Gastrocnemius medialis (tissue), 4 donors: ENCODE data around the gene GTF3C6. TPM values are rescaled to one million over a fixed set of nuclear protein-coding genes. Genes with fewer than 3 reads are reported as not detected.
"Not testable (repeated sequence)": the region's sequence is repeated elsewhere in the genome, so short reads cannot be mapped to it uniquely, and the experiment has no call there.

Experiments
- ATAC-seq, 2 donors: fragments of 150-250 bp; one replicate each; pipeline ENCODE4 v1.9.1; 2016
- DNase-seq, 2 donors: peaks; one replicate each; pipeline ENCODE4 v3.0.0-alpha.2; 2019
- H3K27ac ChIP-seq, 4 donors: fragments of 200-600 bp; sonication (generic); 1 replicate in 1 of 4; 2 replicates in 3 of 4; pipeline ENCODE4 v1.5.1; 2016 to 2018; ENCODE audit warnings: mild to moderate bottlenecking in 2 of 4, moderate library complexity in 1 of 4
- H3K27me3 ChIP-seq, 3 donors: fragments of 200-600 bp; sonication (generic) in 2 of 3; 1 replicate in 1 of 3; 2 replicates in 2 of 3; pipeline versions ENCODE4 v1.5.1 to v1.6.0; 2016 to 2019; ENCODE audit warnings: mild to moderate bottlenecking in 1 of 3, moderate library complexity in 1 of 3
- H3K36me3 ChIP-seq, 2 donors: fragments of 200-600 bp; sonication (generic) in 1 of 2; one replicate each; pipeline ENCODE4 v1.5.1; 2017 to 2018
- H3K4me1 ChIP-seq, 2 donors: fragments of 200-600 bp; sonication (generic) in 1 of 2; one replicate each; pipeline ENCODE4 v1.5.1; 2016 to 2017; ENCODE audit warnings: mild to moderate bottlenecking in 2 of 2
- H3K4me3 ChIP-seq, 4 donors: fragments of 200-600 bp; sonication (generic) in 3 of 4; 1 replicate in 1 of 4; 2 replicates in 3 of 4; pipeline ENCODE4 v1.5.1; 2016 to 2019; ENCODE audit warnings: mild to moderate bottlenecking in 2 of 4
- H3K9me3 ChIP-seq, 3 donors: fragments of 200-600 bp; sonication (generic) in 2 of 3; 1 replicate in 1 of 3; 2 replicates in 2 of 3; pipeline ENCODE4 v1.5.1; 2016 to 2019
- POLR2A ChIP-seq, 2 donors: fragments of 450-650 bp; IDR thresholded peaks; one replicate each; pipeline ENCODE4 v1.6.1; 2017; ENCODE audit warnings: antibody characterized with exemption in 2 of 2, mild to moderate bottlenecking in 2 of 2, moderate library complexity in 2 of 2
- in situ Hi-C, 4 donors: fragments of 200-750 bp; cut with MboI; loops; one replicate each; pipeline versions ENCODE4 v1.15.0 to v1.8.0; 2017; ENCODE audit warnings: low sequenced_read_pairs in 4 of 4
- intact Hi-C: fragments of 100-400 bp; cut with DNase I; formaldehyde crosslinking; loops from one replicate; pipeline ENCODE4 v1.15.1; 2023; ENCODE audit warnings: low total_unique reads
- total RNA-seq, 4 donors: library from RNA; depleted of rRNA; stranded (reverse); fragments of >200 nt; gene quantifications; one replicate each; pipeline versions ENCODE4 v1.1.0 to v1.2.3, GENCODE V29; 2016
- TF ChIP-seq, protein P1 (sequence below), 5 experiments: fragments of 450-650 bp in 3 of 5; fragments of 200-600 bp in 2 of 5; sonication (generic) in 2 of 5; IDR thresholded peaks in 4 of 5; conservative IDR thresholded peaks in 1 of 5; 1 replicate in 4 of 5; 2 replicates in 1 of 5; pipeline ENCODE4 v1.5.1; 2016 to 2019; ENCODE audit warnings: antibody characterized with exemption in 5 of 5, mild to moderate bottlenecking in 3 of 5, moderate library complexity in 3 of 5

GTF3C6 gene
- total RNA-seq, 4 donors from 2014 or later: 76.7 to 105 (median 82.4) TPM

DNA sequence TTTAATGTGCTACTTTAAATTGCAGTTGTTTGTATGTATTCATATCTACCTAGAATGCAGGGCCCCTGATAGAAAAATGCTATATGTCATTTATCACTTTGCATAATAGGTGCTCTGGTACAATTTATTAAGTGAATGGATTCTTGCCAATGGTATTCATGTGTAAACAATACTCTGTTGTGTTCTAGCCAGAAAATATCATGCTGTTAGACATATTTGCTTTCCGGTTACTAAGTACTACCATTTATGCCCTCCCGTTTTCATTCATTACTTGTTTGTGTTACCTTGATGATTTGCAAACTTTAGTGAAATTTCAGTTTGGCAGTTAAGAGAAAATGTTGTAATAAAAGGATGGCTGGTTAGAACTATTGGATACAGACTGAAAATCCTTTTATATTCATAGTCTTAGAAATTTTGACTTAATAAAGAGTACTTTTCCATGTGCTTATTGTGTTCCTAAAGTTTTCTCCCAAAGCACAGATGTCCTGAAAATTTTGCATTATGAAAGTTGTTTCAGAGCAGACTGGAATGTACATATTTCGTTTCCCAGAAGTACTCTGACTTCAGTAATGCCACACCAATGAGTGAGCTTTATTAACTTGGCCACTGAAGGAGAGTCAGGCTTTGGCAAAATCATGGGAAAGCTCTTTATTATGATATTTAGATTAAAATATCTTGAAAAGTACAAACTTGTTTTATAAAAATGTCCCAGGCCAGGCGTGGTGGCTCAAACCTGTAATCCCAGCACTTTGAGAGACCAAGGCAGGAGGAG lies 54.8 kb downstream of the GTF3C6 start:
- in situ Hi-C loops (no loop called here), intact Hi-C loops (no loop called here)
- no peak overlapping the region for H3K27ac ChIP-seq
- ATAC-seq (no peak), DNase-seq (no peak)
- peaks cover 18% of the 10 kb centered on the region in 2 donors for H3K4me1 ChIP-seq
- peaks cover 0 to 32% of the 10 kb centered on the region in 2 donors for H3K36me3 ChIP-seq
- H3K27me3 ChIP-seq: no peaks in the 10 kb centered on the region
- TF ChIP-seq, protein P1, sequence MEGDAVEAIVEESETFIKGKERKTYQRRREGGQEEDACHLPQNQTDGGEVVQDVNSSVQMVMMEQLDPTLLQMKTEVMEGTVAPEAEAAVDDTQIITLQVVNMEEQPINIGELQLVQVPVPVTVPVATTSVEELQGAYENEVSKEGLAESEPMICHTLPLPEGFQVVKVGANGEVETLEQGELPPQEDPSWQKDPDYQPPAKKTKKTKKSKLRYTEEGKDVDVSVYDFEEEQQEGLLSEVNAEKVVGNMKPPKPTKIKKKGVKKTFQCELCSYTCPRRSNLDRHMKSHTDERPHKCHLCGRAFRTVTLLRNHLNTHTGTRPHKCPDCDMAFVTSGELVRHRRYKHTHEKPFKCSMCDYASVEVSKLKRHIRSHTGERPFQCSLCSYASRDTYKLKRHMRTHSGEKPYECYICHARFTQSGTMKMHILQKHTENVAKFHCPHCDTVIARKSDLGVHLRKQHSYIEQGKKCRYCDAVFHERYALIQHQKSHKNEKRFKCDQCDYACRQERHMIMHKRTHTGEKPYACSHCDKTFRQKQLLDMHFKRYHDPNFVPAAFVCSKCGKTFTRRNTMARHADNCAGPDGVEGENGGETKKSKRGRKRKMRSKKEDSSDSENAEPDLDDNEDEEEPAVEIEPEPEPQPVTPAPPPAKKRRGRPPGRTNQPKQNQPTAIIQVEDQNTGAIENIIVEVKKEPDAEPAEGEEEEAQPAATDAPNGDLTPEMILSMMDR (IDR thresholded peaks at IDR 0.05 in 4 of 5, conservative IDR thresholded peaks at IDR 0.05 in 1 of 5): no peak
- no peak for TF ChIP-seq POLR2A (IDR thresholded peaks at IDR 0.05)
- no peaks in the 10 kb centered on the region for H3K9me3 ChIP-seq
- H3K4me3 ChIP-seq: no peak overlapping the region

DNA sequence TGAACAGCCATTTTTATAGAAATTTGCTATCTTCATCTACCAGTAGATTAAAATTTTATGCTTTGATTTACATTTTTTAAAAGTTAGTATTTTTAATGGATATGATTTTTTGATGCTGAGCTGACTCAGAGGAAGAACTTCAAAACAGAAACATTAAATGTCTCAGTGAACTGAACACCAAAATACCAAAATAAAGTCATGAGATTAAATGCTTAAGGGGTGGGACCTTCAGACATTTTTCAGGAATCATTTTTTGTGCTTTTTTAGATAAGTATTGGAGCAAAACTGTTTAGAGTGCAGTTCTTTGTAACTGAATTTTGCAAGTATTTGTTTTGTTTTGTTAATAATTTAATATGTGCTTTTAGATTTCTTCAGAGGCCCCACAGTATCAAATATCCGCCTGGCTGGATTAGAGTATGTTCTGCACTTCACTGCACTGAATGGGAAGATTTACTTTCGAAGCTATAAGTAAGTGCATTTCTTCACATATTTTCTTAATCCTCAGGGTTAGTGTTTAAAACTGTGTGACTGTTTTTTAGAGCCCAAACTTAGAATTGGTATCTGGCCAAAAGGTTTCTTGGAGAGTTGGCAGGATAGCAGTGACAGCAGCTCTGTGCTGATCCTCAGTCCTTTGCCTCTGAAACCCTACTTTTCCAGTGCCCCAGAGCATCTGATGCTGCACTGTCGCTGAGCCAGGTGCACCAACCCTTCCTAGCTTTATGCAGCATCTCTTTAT lies 57.1 kb downstream of the GTF3C6 start:
- no peaks in the 10 kb centered on the region for H3K27me3 ChIP-seq
- intact Hi-C loops (no loop called here), in situ Hi-C loops (no loop called here)
- peaks cover 0 to 16% of the 10 kb centered on the region in 2 donors for H3K36me3 ChIP-seq
- TF ChIP-seq POLR2A (IDR thresholded peaks at IDR 0.05): no peak
- TF ChIP-seq, protein P1 (IDR thresholded peaks at IDR 0.05 in 4 of 5, conservative IDR thresholded peaks at IDR 0.05 in 1 of 5): no peak
- no peak for DNase-seq
- H3K27ac ChIP-seq: no peak overlapping the region
- H3K9me3 ChIP-seq: no peaks in the 10 kb centered on the region
- H3K4me1 ChIP-seq: peaks cover 18% of the 10 kb centered on the region in 2 donors
- H3K4me3 ChIP-seq: no peak overlapping the region
- ATAC-seq: no peak

DNA sequence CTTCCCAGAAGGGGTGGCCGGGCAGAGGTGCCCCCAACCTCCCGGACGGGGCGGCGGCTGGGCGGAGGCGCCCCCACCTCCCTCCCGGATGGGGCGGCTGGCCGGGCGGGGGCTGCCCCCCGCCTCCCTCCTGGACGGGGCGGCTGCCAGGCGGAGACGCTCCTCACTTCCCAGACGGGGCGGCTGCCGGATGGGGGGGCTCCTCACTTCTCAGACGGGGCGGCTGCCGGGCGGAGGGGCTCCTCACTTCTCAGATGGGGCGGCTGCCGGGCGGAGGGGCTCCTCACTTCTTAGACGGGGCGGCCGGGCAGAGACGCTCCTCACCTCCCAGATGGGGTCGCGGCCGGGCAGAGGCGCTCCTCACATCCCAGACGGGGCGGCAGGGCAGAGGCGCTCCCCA lies 58.7 kb downstream of the GTF3C6 start:
- intact Hi-C loops: not testable (repeated sequence)
- H3K36me3 ChIP-seq: peaks cover 0 to 11% of the 10 kb centered on the region in 2 donors

More for the DNA sequence above, 58.7 kb downstream of the GTF3C6 start:
- H3K9me3 ChIP-seq, in situ Hi-C loops, H3K27me3 ChIP-seq, DNase-seq, H3K27ac ChIP-seq, H3K4me3 ChIP-seq, ATAC-seq: not testable (repeated sequence)
- H3K4me1 ChIP-seq: peaks cover 10 to 18% of the 10 kb centered on the region in 2 donors

Other genes starting within 250 kb of the GTF3C6 start
- 1 to 10 TPM; 3.0 to 7.4 (median 6.3) TPM for gene CDK19, start 143.2 kb upstream of the GTF3C6 start, total RNA-seq
- 10 to 100 TPM; 33.5 to 57.1 (median 45.1) TPM for gene AMD1, start 83.9 kb upstream of the GTF3C6 start, total RNA-seq
- gene RPF2, start 23.3 kb downstream of the GTF3C6 start, total RNA-seq: 10 to 100 TPM; 29.3 to 49.0 (median 46.0) TPM
- 100 to 1,000 TPM in 3 of 4 donors, 10 to 100 TPM in 1; 81.5 to 167 (median 144) TPM for gene SLC16A10, start 128.8 kb downstream of the GTF3C6 start, total RNA-seq